Right lobe of liver (tissue), 4 donors: ENCODE data around the gene RDH5.

Source experiments
- CTCF ChIP-seq, 4 donors: fragments of 200-600 bp in 3 of 4; fragments of 450-650 bp in 1 of 4; IDR thresholded peaks; one replicate each; pipeline versions ENCODE4 v1.5.1 to v1.8.0; 2016 to 2022; ENCODE audit warnings: antibody characterized with exemption in 4 of 4, mild to moderate bottlenecking in 2 of 4
- POLR2A ChIP-seq: fragments of 450-650 bp; IDR thresholded peaks from one replicate; pipeline ENCODE4 v1.6.1; 2017; ENCODE audit warnings: antibody characterized with exemption, mild to moderate bottlenecking
- donor health status: DM: no; HTN: no; CAD: no.
- donor health status: DM: no; HTN: no; CAD: no.
- donor health status: DM: no; HTN: yes; CAD: no.

GRCh38 chr12:55712700-55713415 lies 7.3 kb upstream of the RDH5 start:
- TF ChIP-seq CTCF (IDR thresholded peaks at IDR 0.05): no peak
- no peak for TF ChIP-seq POLR2A
